ENCODE results near the gene GMEB2.
"Not testable (repeated sequence)": the region's sequence is repeated elsewhere in the genome, so short reads cannot be mapped to it uniquely, and the experiment has no call there.

The GMEB2 gene

DNA sequence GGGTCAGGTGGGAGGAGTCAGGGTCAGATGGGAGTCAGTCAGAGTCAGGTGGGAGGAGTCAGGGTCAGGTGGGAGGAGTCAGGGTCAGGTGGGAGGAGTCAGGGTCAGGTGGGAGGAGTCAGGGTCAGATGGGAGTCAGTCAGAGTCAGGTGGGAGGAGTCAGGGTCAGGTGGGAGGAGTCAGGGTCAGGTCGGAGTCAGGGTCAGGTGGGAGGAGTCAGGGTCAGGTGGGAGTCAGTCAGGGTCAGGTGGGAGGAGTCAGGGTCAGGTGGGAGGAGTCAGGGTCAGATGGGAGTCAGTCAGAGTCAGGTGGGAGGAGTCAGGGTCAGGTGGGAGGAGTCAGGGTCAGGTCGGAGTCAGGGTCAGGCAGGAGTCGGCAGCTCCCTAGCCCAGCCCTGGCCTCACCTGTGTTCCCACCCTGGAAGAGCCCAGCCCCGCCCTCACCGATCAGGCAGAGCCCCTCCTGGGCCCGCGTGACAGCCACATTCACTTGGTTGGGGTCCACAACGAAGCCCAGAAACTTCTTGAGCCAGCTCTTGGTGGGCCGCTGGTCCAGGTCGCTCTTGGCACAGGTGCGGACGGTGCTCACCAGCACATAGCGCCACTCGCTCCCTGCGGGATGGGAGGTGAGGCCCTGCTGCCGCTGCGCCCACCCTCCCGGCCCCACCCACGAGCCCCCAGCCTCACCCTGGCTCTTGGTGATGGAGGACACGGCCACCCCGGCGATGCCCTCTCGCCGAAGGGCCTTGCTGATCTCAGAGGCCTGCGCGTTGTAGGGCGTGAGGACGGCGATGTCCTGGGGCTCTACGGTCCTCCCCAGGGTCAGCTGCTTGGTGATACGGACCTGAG, 67.2 kb downstream of the GMEB2 start:
- DNase-seq (ENCODE audit: low read depth) = not testable (repeated sequence)

DNA sequence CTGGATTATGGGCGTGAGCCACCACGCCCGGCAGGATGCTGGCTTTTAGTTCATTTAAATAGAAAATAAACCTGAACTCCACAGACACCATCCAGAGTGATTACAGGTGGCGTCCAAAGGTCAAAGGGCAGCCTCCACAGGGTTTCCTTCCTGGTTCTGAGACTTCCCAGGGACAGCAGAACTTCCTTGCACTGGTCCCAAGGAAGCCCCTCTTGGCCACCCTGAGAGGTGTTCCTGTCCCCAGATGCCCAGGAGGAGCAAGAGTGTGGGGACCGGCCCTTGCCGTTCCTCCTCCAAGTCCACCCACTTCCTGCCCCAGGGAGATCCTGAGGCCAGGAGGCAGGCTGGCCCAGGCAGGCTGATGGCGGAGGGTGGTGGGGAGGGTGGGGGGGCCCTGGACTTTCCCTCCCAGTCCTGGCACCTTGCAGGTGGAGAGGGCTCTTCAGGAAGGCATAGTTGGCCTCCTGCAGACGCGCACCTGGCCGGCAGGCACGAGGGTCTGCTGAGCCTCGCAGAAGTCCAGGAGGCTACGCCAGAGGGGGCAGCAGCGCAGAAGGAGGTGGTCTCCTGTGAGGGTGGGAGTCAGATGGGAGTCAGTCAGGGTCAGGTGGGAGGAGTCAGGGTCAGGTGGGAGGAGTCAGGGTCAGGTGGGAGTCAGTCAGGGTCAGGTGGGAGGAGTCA, 68.0 kb downstream of the GMEB2 start:
- no peak for DNase-seq (ENCODE audit: low read depth)

GRCh38 chr20:63557481-63557891, 69.4 kb downstream of the GMEB2 start:
- no peak for DNase-seq (ENCODE audit: low read depth)

DNA sequence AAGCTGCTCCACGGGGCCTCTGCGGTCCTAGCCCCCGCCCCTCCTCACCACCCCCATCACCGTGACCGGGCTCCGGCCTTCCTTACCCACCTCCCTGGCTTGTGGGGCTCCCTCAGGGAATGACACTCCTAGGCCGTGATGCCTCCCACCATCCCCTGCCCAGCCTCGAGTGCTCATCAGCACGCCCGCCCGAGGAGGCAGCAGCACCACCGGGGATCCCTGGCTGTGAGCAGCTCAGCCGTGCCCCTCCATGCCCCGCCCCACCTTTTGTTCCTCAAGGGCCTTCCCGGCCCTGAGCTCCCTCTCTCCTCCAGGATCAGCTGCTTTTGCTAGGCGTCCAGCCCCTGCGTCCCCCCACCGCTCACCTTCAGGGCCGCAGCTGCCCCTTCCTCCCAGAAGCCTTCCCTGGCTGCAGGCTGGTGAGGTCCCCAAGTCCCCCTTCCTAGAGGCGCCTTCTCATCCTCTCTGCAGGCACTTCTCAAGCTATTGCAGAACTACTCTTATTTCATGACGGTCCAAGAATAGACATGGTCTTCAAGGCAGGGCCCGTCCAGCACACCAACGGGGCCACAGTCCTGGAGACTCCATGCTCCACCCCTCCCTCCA, 69.9 kb downstream of the GMEB2 start:
- DNase-seq (ENCODE audit: low read depth) = no peak

DNA sequence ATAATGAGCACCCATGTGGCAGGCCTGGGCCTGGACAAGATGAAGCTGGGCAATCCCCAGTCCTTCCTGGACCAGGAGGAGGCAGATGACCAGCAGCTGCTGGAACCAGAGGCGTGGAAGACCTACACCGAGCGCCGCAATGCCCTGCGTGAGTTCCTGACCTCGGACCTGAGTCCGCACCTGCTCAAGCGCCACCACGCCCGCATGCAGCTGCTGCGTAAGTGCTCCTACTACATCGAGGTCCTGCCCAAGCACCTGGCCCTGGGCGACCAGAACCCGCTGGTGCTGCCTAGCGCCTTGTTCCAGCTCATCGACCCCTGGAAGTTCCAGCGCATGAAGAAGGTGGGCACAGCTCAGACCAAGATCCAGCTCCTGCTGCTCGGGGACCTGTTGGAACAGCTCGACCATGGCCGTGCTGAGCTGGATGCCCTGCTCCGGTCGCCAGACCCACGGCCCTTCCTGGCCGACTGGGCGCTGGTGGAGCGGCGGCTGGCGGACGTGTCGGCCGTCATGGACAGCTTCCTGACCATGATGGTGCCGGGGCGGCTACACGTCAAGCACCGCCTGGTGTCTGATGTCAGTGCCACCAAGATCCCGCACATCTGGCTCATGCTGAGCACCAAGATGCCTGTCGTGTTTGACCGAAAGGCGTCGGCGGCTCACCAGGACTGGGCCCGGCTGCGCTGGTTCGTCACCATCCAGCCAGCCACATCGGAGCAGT, 71.1 kb downstream of the GMEB2 start:
- no peak for DNase-seq (ENCODE audit: low read depth)

GRCh38 chr20:63554361-63555278, 72.3 kb downstream of the GMEB2 start:
- DNase-seq (ENCODE audit: low read depth) = no peak

- no peak for DNase-seq (ENCODE audit: low read depth)
Measured at GRCh38 chr20:63553933-63554290, 73.0 kb downstream of the GMEB2 start, which contains the start of gene FNDC11. Gene FNDC11, plus strand, starts transcription at chr20:63554159. Its CDS starts 1,505 bp downstream, at chr20:63555664.

- DNase-seq (ENCODE audit: low read depth) = peak; percentile 61
Measured at GRCh38 chr20:63553251-63553932, 73.5 kb downstream of the GMEB2 start.

GRCh38 chr20:63552481-63553249, 74.2 kb downstream of the GMEB2 start:
- DNase-seq (ENCODE audit: low read depth) = no peak

DNA sequence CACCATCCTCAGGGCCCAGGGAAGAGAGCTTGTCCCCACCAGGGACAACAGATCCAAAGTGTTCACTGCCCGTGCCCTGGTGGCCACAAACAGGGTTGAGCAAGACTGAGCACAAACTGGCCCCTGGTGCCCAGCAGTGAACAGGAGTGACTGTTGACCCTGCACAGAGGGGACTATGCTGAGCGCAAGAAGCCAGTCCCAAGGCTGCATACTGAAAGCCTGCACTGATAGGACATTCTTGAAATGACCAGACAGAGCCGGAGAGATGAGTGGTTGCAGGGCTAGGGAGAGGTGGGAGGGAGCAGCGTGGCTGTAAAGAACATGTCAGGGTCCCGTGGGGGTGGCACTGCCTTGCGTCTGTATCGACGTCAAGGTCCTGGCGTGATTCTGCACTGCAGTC, 75.8 kb downstream of the GMEB2 start:
- no peak for DNase-seq (ENCODE audit: low read depth)

- DNase-seq (ENCODE audit: low read depth) = no peak
Measured at GRCh38 chr20:63549679-63550282, 77.1 kb downstream of the GMEB2 start.

GRCh38 chr20:63549019-63549418, 77.9 kb downstream of the GMEB2 start:
- no peak for DNase-seq (ENCODE audit: low read depth)

- DNase-seq (ENCODE audit: low read depth) = no peak
Measured at GRCh38 chr20:63548542-63548941, 78.4 kb downstream of the GMEB2 start.

GRCh38 chr20:63547725-63548480, 79.0 kb downstream of the GMEB2 start, which contains the start of gene SRMS:
Gene SRMS, minus strand, starts transcription at chr20:63547749. Its CDS starts 286 bp downstream, at chr20:63547463.
- DNase-seq (ENCODE audit: low read depth) = no peak

GRCh38 chr20:63546956-63547724, 79.8 kb downstream of the GMEB2 start:
- DNase-seq (ENCODE audit: low read depth) = no peak

GRCh38 chr20:63546256-63546955, 80.5 kb downstream of the GMEB2 start:
- no peak for DNase-seq (ENCODE audit: low read depth)

DNA sequence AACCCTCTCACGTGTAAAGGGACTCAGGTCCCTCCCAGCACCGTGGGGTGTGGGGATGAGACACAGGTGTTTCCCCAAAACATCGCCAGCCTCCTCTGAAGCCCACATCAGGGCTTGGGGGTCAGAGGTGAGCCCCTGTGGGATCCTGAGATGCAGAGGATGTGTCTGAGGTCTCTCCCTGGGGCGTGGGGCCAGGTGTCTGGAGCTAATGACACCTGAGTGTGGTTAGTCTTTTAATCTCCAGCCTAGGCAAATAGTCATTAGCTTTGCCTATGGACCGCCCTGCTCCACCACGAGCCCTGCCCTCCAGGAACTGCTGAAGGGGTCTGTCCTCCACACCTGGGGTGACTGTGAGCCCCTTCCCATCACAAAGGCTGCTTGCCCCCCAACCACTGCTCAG, 81.1 kb downstream of the GMEB2 start:
- DNase-seq (ENCODE audit: low read depth) = no peak

Data from stimulated activated CD8-positive, alpha-beta memory T cell treated with anti-CD3 and anti-CD28 coated beads, Interleukin-15, amount 100 ng/mL, for 24 hours (primary cell).